Measurements from ENCODE around the gene KIF1A. TPM values are rescaled to one million over a fixed set of nuclear protein-coding genes. Genes with fewer than 3 reads are reported as not detected.

Gene KIF1A
- total and polyA plus RNA-seq, 10 of the 15 experiments (the other 5 are each of a cell fraction or from before 2014, with no cell fraction given) = 0.04 to 0.95 (median 0.06) TPM; not detected in 5

DNA sequence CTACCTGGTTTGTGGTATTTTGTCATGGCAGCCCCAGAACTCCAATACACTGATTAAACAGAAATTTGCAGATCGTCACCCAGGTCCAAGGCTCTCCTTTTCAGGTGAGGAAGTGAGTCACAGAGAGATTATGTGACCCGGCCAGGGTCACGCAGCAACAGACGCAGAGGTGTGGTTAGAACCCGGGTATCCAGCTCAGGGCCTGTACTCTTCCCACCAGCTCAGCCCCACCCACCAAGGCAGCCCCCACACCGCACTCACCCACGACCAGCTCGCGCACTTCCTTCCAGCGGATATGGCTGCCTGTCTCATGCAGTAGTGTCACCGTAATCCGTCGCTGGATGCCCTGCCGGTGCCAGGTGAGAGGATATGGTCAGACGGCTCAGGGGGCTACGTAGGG is 80.2 kb downstream of the KIF1A start (continued):
- TF ChIP-seq, protein P1, sequence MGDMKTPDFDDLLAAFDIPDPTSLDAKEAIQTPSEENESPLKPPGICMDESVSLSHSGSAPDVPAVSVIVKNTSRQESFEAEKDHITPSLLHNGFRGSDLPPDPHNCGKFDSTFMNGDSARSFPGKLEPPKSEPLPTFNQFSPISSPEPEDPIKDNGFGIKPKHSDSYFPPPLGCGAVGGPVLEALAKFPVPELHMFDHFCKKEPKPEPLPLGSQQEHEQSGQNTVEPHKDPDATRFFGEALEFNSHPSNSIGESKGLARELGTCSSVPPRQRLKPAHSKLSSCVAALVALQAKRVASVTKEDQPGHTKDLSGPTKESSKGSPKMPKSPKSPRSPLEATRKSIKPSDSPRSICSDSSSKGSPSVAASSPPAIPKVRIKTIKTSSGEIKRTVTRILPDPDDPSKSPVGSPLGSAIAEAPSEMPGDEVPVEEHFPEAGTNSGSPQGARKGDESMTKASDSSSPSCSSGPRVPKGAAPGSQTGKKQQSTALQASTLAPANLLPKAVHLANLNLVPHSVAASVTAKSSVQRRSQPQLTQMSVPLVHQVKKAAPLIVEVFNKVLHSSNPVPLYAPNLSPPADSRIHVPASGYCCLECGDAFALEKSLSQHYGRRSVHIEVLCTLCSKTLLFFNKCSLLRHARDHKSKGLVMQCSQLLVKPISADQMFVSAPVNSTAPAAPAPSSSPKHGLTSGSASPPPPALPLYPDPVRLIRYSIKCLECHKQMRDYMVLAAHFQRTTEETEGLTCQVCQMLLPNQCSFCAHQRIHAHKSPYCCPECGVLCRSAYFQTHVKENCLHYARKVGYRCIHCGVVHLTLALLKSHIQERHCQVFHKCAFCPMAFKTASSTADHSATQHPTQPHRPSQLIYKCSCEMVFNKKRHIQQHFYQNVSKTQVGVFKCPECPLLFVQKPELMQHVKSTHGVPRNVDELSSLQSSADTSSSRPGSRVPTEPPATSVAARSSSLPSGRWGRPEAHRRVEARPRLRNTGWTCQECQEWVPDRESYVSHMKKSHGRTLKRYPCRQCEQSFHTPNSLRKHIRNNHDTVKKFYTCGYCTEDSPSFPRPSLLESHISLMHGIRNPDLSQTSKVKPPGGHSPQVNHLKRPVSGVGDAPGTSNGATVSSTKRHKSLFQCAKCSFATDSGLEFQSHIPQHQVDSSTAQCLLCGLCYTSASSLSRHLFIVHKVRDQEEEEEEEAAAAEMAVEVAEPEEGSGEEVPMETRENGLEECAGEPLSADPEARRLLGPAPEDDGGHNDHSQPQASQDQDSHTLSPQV (IDR thresholded peaks at IDR 0.05) = no peak
- TF ChIP-seq MEF2B (IDR thresholded peaks at IDR 0.05; ENCODE audit: partially characterized antibody, poor library complexity, severe bottlenecking) = no peak
- TF ChIP-seq, protein P2, sequence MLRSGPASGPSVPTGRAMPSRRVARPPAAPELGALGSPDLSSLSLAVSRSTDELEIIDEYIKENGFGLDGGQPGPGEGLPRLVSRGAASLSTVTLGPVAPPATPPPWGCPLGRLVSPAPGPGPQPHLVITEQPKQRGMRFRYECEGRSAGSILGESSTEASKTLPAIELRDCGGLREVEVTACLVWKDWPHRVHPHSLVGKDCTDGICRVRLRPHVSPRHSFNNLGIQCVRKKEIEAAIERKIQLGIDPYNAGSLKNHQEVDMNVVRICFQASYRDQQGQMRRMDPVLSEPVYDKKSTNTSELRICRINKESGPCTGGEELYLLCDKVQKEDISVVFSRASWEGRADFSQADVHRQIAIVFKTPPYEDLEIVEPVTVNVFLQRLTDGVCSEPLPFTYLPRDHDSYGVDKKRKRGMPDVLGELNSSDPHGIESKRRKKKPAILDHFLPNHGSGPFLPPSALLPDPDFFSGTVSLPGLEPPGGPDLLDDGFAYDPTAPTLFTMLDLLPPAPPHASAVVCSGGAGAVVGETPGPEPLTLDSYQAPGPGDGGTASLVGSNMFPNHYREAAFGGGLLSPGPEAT (IDR thresholded peaks at IDR 0.05; ENCODE audit: low read depth) = no peak
- TF ChIP-seq, protein P3, sequence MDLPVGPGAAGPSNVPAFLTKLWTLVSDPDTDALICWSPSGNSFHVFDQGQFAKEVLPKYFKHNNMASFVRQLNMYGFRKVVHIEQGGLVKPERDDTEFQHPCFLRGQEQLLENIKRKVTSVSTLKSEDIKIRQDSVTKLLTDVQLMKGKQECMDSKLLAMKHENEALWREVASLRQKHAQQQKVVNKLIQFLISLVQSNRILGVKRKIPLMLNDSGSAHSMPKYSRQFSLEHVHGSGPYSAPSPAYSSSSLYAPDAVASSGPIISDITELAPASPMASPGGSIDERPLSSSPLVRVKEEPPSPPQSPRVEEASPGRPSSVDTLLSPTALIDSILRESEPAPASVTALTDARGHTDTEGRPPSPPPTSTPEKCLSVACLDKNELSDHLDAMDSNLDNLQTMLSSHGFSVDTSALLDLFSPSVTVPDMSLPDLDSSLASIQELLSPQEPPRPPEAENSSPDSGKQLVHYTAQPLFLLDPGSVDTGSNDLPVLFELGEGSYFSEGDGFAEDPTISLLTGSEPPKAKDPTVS (IDR thresholded peaks at IDR 0.05; ENCODE audit: low read depth, low read length) = no peak
- TF ChIP-seq, protein P4, sequence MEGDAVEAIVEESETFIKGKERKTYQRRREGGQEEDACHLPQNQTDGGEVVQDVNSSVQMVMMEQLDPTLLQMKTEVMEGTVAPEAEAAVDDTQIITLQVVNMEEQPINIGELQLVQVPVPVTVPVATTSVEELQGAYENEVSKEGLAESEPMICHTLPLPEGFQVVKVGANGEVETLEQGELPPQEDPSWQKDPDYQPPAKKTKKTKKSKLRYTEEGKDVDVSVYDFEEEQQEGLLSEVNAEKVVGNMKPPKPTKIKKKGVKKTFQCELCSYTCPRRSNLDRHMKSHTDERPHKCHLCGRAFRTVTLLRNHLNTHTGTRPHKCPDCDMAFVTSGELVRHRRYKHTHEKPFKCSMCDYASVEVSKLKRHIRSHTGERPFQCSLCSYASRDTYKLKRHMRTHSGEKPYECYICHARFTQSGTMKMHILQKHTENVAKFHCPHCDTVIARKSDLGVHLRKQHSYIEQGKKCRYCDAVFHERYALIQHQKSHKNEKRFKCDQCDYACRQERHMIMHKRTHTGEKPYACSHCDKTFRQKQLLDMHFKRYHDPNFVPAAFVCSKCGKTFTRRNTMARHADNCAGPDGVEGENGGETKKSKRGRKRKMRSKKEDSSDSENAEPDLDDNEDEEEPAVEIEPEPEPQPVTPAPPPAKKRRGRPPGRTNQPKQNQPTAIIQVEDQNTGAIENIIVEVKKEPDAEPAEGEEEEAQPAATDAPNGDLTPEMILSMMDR (IDR thresholded peaks at IDR 0.05 in 2 of 3, conservative IDR thresholded peaks at IDR 0.05 in 1 of 3; ENCODE audit: control insufficient read depth in 2 of 3, extremely low read depth in 1 of 3, insufficient read depth in 1 of 3, low read depth in 3 of 3, low read length in 3 of 3) = no peak
- TF ChIP-seq NFXL1 (IDR thresholded peaks at IDR 0.05; ENCODE audit: borderline replicate concordance) = no peak
- no peak for TF ChIP-seq SPI1 (IDR thresholded peaks at IDR 0.05; ENCODE audit: borderline replicate concordance, insufficient read depth, low read depth, low read length)
- TF ChIP-seq SREBF1 (IDR thresholded peaks at IDR 0.05; ENCODE audit: low read length) = no peak
